Measurements from ENCODE around the gene GLT1D1.
A peak's percentile ranks its signal among the peaks of the same experiment; 100 is the strongest.
"Not testable (repeated sequence)": the region's sequence is repeated elsewhere in the genome, so short reads cannot be mapped to it uniquely, and the experiment has no call there.

GLT1D1 gene

DNA sequence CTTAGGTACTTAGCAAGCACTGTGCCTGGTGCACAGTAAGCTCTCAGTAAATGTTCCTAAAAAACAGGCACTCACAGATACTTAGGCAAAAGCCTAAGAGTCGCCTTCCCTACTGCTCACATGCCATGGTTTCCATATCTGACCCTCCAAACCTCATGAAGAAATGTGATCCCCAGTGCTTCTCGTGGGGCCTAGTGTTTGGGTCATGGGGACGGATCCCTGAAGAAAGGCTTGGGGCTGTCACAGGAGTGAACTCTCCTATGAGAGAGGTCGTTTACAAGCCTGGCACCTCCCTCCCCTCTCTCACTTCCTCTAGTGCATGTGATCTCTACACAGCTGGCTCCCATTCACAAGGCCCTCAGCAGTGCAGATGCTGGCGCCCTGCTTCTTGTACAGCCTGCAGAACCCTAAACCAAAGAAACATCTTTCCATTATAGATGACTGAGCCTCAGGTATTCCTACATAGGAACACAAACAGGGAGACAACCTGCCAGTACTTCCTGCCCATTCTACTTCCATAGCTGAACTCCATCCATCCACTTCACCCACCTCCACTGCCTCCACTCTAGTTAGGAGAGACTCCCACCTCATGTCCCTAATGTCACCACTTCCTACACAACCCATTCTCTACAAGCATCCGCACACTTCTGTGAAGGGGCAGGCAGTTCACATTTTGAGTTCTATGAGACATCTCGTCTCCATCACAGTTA, 32.4 kb upstream of the GLT1D1 start:
- no peak for DNase-seq

GRCh38 chr12:128823216-128823915, 29.9 kb upstream of the GLT1D1 start:
- no peak for DNase-seq

DNA sequence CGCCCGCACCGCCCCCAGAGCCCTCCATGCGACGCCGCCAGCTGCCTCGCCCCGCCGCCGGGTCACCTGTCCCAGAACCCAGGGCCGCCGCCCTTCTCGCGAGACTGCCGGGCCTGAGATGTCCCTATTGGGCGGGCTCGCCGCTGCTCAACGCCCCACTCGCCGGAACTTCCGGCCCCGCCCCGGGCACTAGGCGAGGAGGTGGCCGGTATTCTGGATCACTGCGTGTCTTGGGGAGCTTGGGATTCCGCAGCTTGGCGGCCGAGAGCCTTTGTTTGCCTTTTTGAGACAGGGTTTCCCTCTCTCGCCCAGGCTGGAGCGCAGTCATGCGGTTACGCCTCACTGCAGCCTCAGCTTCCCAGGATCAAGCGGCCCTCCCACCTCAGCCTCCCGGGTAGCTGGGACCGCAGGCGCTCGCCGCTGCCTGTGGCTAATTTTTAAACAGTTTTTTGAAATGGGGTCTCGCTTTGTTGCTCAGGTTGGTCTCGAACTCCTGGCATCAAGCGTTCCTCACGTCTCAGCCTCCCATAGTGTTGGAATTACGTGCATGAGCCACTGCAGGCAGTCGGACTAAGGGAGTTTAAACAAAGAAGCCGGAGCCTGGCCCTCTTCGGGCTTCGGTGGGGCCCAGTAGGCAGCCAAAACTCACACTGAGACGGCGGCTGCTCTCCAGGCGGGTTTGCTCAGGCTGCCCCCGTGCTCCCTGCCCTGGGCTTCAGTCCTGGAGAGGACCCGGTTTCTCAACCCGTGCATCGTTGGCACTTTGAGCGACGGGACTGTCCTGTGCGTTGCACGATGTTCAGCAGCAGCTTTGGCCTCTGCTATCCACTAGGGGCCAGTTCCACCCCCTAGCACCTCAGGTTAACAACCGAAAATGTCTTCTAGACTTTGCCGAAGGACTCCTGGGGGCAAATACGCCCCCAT, 29.1 kb upstream of the GLT1D1 start, which contains the start of gene SLC15A4:
TSS of gene SLC15A4 (minus strand) at position 43 of the 924 bp plus-strand sequence. CDS start at position 28, 15 bp downstream.
- DNase-seq = peak; percentile 89

DNA sequence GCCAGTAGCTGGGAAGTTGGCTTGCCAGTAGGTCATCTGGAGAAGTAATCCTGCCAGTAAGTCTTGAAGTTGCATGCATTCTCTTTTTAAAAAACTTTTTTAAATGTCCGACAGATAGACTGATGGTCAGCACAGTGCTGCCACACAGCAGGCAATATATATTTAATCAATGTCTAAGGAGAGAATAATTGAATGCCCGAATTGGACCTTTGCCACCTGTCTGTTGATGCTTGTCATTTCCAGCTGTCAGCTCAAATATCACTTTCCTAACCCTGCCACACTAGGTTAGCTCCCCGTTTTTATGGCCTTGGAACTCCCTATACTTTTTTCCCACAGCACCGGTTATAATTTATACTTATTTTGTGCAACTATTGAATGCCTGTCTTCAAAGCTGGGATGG, 27.4 kb upstream of the GLT1D1 start:
- DNase-seq = no peak

DNA sequence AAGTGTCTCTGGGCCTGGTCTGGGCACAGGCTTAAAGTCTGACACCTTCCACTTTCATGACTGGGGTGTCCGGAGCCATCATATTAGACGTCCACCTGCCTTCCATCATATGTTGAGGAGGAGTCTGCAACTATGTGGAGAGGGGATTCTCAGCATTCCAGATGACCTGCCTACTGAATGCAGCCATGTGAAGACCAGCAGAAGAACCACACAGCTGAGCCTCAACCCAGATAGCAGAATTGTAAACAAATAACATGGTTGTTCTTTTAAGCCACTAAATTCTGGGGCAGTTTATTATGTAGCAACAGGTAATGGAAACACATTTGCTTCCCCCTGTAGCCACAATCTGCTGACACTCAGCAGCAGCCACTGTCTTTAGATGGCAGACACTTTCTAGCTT, 25.6 kb upstream of the GLT1D1 start:
- DNase-seq = no peak

- no peak for DNase-seq
Observed at GRCh38 chr12:128829861-128830504, 23.3 kb upstream of the GLT1D1 start.

DNA sequence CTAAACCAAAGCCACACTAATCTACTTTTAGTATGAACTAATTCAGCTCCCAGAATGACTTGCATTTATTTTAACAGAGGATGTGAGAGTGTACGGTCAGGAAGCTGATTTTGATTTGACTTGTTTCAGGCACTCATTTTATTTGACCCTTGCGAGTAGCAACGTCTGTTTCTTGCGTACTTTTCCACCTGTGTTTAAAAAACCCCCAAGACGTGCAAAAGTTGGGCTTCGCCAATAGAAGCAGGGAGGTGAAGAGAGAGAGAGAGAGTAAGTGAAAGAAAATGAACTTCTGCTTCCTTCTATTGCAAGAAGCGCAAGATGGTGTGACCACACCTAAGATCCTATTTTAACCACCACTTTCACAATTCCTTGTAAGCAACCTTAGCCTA, 22.8 kb upstream of the GLT1D1 start:
- DNase-seq = no peak

DNA sequence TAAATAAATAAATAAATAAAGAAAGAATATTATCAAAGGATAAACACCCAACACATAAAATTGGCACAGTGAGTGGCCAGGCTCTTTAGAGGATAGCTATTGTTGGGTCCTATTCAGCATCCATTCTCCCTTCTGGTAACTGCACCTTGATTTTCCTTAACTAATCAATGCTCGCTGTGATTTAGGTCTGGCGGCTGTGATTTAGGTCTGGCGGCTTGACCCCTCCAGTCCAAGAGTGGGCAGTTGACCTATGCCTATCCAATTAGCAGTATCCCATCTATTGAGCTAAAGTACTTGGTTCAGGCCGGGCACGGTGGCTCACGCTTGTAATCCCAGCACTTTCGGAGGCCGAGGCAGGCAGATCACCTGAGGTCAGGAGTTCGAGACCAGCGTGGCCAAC, 19.9 kb upstream of the GLT1D1 start:
- DNase-seq = no peak

GRCh38 chr12:128839885-128840284, 13.4 kb upstream of the GLT1D1 start:
- DNase-seq = not testable (repeated sequence)

DNA sequence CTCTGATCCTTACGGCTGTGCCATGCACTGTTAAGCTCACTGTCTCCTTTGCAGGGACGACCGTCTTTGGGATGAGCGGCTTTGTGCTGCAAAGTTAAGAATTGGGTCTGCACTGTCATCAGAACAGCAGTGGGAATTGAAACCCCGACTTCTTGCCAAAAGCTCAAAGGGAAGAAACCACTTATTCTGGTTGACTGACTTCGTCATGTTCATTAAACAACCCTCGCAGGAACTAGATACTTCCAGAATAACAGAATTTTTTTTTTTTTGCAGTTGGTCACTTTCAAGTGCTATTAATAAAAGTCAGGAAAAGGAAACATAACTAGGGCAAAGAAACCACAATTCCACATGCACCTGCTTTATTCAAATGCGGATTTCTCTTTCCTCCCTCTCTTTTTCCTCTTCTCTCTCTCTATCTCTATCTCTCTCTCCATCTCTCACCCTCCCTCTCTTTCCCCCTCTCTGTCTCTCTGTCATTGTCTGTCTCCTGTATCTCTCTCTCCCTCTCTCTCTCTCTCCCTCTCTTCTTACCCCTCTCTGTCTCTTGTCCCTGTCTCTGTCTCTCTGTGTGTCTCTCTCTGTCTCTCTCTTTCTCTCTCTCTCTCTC, 12.3 kb upstream of the GLT1D1 start:
- DNase-seq = no peak

DNA sequence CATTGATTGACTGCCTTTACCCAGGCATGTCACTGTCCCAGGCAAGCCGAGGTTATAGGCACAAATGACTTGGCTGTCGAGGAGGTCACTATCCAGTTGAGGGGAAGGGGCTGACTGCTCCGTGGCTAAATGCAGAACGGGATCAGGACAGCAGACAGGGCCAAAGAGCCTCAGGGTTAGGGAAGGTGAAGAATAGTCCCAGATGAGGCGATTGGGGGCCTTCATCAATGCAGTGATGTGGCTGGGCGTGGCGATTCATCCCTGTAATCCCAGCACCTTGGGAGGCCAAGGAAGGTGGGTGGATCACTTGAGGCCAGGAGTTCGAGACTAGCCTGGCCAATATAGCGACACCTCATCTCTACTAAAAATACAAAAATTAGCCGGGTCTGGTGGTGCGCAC, 10.7 kb upstream of the GLT1D1 start:
- no peak for DNase-seq

GRCh38 chr12:128843538-128843937, 9.7 kb upstream of the GLT1D1 start:
- DNase-seq = no peak

GRCh38 chr12:128844031-128844635, 9.1 kb upstream of the GLT1D1 start:
- DNase-seq = no peak

GRCh38 chr12:128846671-128847070, 6.6 kb upstream of the GLT1D1 start:
- DNase-seq = not testable (repeated sequence)

- no peak for DNase-seq
Observed at GRCh38 chr12:128848371-128848770, 4.9 kb upstream of the GLT1D1 start.

DNA sequence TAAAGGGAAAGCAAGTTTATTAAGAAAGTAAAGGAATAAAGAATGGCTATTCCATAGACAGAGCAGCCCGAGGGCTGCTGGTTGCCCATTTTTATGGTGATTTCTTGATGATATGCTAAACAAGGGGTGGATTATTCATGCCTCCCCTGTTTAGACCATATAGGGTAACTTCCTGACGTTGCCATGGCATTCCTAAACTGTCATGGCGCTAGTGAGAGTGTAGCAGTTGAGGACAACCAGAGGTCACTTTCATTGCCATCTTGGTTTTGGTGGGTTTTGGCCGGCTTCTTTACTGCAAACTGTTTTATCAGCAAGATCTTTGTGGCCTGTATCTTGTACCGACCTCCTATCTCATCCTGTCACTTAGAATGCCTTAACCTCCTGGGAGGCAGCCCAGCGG, 3.5 kb upstream of the GLT1D1 start:
- DNase-seq = not testable (repeated sequence)

DNA sequence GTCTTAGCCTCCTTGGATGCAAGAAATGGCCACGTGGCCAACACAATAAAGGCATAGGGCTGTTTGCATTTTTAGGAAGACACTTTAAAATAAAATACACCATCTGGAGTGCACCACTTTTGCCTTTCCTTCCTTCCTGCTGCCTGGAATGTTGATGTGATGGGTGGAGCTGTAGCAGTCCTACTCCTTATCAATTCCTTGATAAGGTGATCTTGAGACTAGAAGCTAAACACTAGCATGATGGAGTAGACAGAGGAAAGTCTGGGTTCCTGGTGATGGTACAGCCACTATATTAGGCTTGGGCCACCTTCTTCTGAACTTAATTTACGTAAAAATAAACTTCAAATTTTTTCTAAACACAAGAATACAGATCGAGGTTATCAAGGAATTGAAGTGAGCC, 2.9 kb upstream of the GLT1D1 start:
- DNase-seq = no peak

- not testable (repeated sequence) for DNase-seq
Observed at GRCh38 chr12:128851429-128851828, 1.8 kb upstream of the GLT1D1 start.

DNA sequence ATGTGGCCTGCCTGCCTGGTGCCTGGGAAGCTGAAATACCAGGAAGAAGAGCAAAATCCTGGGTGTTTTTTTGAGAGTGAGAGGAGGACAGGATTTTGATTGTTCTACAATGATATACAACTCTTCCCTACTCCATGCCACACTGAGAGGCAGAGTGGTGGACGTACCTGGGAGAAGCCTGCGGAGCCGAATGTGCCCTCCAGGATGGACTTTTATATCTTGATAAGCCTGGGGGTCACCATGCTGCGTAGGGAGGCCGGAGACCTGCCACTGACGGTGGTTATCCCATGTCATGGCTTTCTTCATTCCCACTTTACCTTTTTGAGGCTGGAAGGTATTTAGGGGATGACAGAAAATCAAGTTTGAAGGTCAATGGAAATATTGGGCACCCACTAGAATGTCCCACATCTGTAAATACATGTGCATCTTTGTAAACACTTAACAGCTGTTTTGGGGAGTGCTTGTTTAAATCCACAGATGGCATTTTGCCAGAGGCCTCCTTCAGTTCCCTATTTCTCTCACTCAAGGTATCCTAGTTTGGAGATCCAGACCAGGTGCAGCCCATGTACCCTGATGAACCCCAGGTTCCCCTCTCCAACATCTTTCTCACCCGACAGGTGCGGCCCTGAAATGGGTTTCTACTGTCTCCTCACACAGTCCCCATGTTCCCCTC, 1.1 kb upstream of the GLT1D1 start:
- no peak for DNase-seq

DNA sequence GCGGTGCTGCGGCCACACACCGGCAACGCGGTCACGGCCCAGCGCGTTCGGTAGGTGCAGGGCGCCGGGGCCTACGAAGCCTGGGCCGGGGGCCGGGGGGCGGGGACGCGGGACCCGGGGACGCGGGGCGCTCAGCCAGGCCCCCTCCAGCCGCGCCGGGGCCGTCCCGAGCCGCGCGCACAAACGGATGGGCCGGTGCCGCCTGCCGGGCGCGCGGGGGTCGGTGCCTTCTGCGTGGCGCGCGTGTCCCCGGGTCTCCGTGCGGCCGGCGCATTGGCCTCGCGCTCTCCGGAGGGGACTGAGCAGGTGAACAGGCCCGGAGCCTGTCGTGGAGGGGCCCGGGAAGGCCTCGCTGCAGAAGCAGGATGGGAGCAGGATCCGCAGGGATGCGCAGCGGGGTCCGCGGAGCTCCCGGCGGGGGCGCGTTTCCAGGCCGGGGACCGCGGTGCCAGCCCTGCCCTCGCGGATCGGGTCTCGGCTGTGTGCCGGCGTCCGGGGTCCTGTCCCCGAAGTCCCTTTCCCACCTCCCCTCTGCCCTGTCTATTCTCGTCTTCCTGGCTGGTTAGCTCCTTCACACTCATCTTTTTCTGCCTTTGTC, 421 bp downstream of the GLT1D1 start:
- no peak for DNase-seq

Measured in DMS153 (cell line).